Calu3 (cell line): ENCODE results near the gene NDRG2. TPM values are rescaled to one million over a fixed set of nuclear protein-coding genes. Genes with fewer than 3 reads are reported as not detected.

Experiments used
- BruUV-seq: library from RNA; stranded (reverse); fragments of 400-500 nt; replicated peaks from 2 replicates; lab custom pipeline; 2021; lab: Mats Ljungman, UMichigan
- CTCF ChIA-PET: fragments of 300-600 bp; sonication (Branson Sonifier 250); formaldehyde crosslinking; loops from one replicate; lab custom pipeline; 2022; ENCODE audit warnings: antibody characterized with exemption; lab: Charles Lee
- DNase-seq: peaks from one replicate; pipeline ENCODE4 v3.0.0; 2022
- H3K27ac Mint-ChIP-seq: one replicate; pipeline ENCODE4 v1.8.0; 2022; ENCODE audit warnings: mixed read lengths; ENCODE audit not compliant: unreplicated experiment
- H3K27me3 Mint-ChIP-seq: one replicate; pipeline ENCODE4 v1.8.0; 2022; ENCODE audit warnings: mixed read lengths; ENCODE audit not compliant: unreplicated experiment
- H3K36me3 Mint-ChIP-seq: one replicate; pipeline ENCODE4 v1.8.0; 2022; ENCODE audit warnings: mild to moderate bottlenecking, moderate library complexity, mixed read lengths; ENCODE audit not compliant: insufficient read depth, unreplicated experiment
- H3K4me1 Mint-ChIP-seq: one replicate; pipeline ENCODE4 v1.8.0; 2022; ENCODE audit warnings: mild to moderate bottlenecking, low read depth, mixed read lengths; ENCODE audit not compliant: unreplicated experiment
- H3K4me3 Mint-ChIP-seq: one replicate; pipeline ENCODE4 v1.8.0; 2022; ENCODE audit warnings: mild to moderate bottlenecking, low read depth, moderate library complexity, mixed read lengths; ENCODE audit not compliant: unreplicated experiment
- H3K9me3 Mint-ChIP-seq: one replicate; pipeline ENCODE4 v1.8.0; 2022; ENCODE audit warnings: low read depth, mixed read lengths; ENCODE audit not compliant: unreplicated experiment
- CTCF ChIP-seq: fragments of 200-600 bp; IDR thresholded peaks from one replicate; pipeline ENCODE4 v1.8.0; 2022; ENCODE audit warnings: antibody characterized with exemption; ENCODE audit not compliant: unreplicated experiment
- intact Hi-C: fragments of 100-400 bp; cut with micrococcal nuclease; formaldehyde crosslinking; loops from one replicate; pipeline ENCODE4 v1.10.0; 2022; ENCODE audit not compliant: unreplicated experiment
- total RNA-seq: library from RNA; stranded (reverse); gene quantifications from 2 replicates; pipeline ENCODE4 v1.2.3, GENCODE V29; 2022

NDRG2 gene
- total RNA-seq, 1 experiment from 2014 or later, result 10.8 TPM

DNA sequence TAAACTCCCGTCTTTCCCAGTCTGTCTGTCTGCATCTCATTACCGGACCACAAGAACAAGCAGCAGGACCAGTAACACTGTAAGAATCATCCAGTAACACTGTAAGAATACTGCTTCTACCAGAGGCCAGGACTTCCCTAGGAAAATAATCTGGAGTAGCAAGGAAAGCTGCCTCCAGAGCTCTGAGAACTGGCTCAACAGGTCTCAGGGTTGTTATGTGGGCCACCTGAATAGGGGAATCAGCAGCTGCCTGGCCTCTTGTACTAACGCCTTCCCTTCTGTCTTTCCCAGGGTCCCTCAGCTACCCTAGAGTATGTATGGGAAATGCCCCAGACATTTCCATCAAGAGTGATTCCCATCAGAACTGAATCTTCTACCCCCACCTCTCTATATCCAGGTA, 26.7 kb downstream of the NDRG2 start:
- Mint-ChIP-seq H3K36me3 (peaks cover 9% of the 10 kb centered on the region), H3K9me3 (no peaks in the 10 kb centered on the region), H3K27me3 (no peaks in the 10 kb centered on the region), H3K4me1 (peaks cover 32% of the 10 kb centered on the region), H3K27ac (peak overlapping the region; percentile 37), H3K4me3 (no peak overlapping the region)
- CTCF ChIA-PET, result interaction anchor here (2.1 to 3.3 kb wide), 2 partner anchors 17 to 27 kb away, joined by 13 to 15 read pairs; no protein-coding TSS in a partner anchor
- no peak for TF ChIP-seq CTCF
- no TSS peak for BruUV-seq
- intact Hi-C loops, result no loop called here
- peak; percentile 32 for DNase-seq

- intact Hi-C loops, result no loop called here
- no peaks in the 10 kb centered on the region for H3K9me3 Mint-ChIP-seq
- CTCF ChIA-PET, result interaction anchor here (0.6 to 3.3 kb wide), 5 partner anchors 8 to 542 kb away, joined by 3 to 15 read pairs (median 7); partner anchors contain the start of gene APEX1
- H3K4me1 Mint-ChIP-seq, result peaks cover 32% of the 10 kb centered on the region
- no peak overlapping the region for H3K4me3 Mint-ChIP-seq
- peaks cover 9% of the 10 kb centered on the region for H3K36me3 Mint-ChIP-seq
- no peak for TF ChIP-seq CTCF
- no TSS peak for BruUV-seq
- H3K27me3 Mint-ChIP-seq, result no peaks in the 10 kb centered on the region
- no peak for DNase-seq
- no peak overlapping the region for H3K27ac Mint-ChIP-seq
Observed at GRCh38 chr14:20997564-20997963, 27.3 kb downstream of the NDRG2 start.

- intact Hi-C loops, result no loop called here
- CTCF ChIA-PET, result interaction anchor here (0.6 to 3.3 kb wide), 4 partner anchors 9 to 542 kb away, joined by 3 to 15 read pairs (median 5); partner anchors contain the start of gene APEX1
- Mint-ChIP-seq H3K36me3 (peaks cover 9% of the 10 kb centered on the region), H3K4me3 (no peak overlapping the region), H3K27me3 (no peaks in the 10 kb centered on the region), H3K4me1 (peaks cover 33% of the 10 kb centered on the region), H3K9me3 (no peaks in the 10 kb centered on the region), H3K27ac (no peak overlapping the region)
- TF ChIP-seq CTCF, result no peak
- no TSS peak for BruUV-seq
- DNase-seq, result no peak
Observed at GRCh38 chr14:20997115-20997514, 27.7 kb downstream of the NDRG2 start.

GRCh38 chr14:20996521-20996920, 28.3 kb downstream of the NDRG2 start:
- no peak for DNase-seq
- no TSS peak for BruUV-seq
- CTCF ChIA-PET, result interaction anchor here (0.8 to 3.3 kb wide), 2 partner anchors 18 to 72 kb away, joined by 3 to 15 read pairs; no protein-coding TSS in a partner anchor
- H3K4me3 Mint-ChIP-seq, result no peak overlapping the region
- H3K36me3 Mint-ChIP-seq, result peaks cover 14% of the 10 kb centered on the region
- no peaks in the 10 kb centered on the region for H3K9me3 Mint-ChIP-seq
- H3K4me1 Mint-ChIP-seq, result peaks cover 39% of the 10 kb centered on the region
- no peak for TF ChIP-seq CTCF
- intact Hi-C loops, result no loop called here
- H3K27ac Mint-ChIP-seq, result no peak overlapping the region
- H3K27me3 Mint-ChIP-seq, result no peaks in the 10 kb centered on the region
